ENCODE results near the gene SPAG6. TPM values are rescaled to one million over a fixed set of nuclear protein-coding genes. Genes with fewer than 3 reads are reported as not detected.

SPAG6 gene
- total and polyA plus RNA-seq, 9 of the 15 experiments (the other 6 are each of a cell fraction or from before 2014, with no cell fraction given), result 3.5 to 23.1 (median 11.8) TPM

DNA sequence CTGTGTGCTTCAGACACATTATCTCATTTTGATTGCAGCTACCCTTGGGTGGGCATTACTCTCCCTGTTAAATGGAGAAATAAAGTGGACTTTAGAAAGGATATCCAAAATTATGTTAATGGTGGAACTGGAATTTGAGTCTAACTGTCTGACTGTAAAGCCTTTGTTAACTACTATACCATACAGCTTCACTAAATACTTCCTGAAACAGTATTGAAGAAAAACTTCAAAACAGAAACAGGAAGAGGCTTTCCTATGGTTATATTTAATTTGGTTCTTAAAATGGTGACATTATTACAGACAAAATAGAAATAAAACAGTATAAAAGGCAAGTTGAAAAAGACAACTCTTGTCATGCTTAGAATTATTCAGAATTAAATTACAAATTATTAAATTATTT lies 25.0 kb downstream of the SPAG6 start:
- no peak overlapping the region for H3K4me2 ChIP-seq (ENCODE audit: insufficient read depth, low read length)
- peaks cover 4 to 25% of the 10 kb centered on the region in 2 experiments for H3K4me1 ChIP-seq (replicated peaks in 1 of 2; ENCODE audit: control insufficient read depth in 2 of 2, insufficient read depth in 2 of 2, low read length in 2 of 2)
- no peaks in the 10 kb centered on the region for H3K9me3 ChIP-seq (replicated peaks; ENCODE audit: control insufficient read depth, insufficient read depth, low read depth, low read length)
- no peak overlapping the region for H3K9ac ChIP-seq (ENCODE audit: insufficient read depth in 1 of 2, low read depth in 2 of 2, low read length in 2 of 2)
- H3K4me3 ChIP-seq, result no peak overlapping the region
- H3K27me3 ChIP-seq (ENCODE audit: control insufficient read depth in 2 of 2, insufficient read depth in 2 of 2, low read length in 2 of 2), result no peaks in the 10 kb centered on the region
- in situ Hi-C loops (cut with MboI), result no loop called here
- no TSS peak for BruUV-seq (replicated peaks)
- no peak for TF ChIP-seq NFATC3 (IDR thresholded peaks at IDR 0.05)
- 0 out of 2 replicates have a peak, but pooled peaks have one; percentile 31 for TF ChIP-seq ELF1 (tag; IDR thresholded peaks at IDR 0.05)
- TF ChIP-seq, protein P1, sequence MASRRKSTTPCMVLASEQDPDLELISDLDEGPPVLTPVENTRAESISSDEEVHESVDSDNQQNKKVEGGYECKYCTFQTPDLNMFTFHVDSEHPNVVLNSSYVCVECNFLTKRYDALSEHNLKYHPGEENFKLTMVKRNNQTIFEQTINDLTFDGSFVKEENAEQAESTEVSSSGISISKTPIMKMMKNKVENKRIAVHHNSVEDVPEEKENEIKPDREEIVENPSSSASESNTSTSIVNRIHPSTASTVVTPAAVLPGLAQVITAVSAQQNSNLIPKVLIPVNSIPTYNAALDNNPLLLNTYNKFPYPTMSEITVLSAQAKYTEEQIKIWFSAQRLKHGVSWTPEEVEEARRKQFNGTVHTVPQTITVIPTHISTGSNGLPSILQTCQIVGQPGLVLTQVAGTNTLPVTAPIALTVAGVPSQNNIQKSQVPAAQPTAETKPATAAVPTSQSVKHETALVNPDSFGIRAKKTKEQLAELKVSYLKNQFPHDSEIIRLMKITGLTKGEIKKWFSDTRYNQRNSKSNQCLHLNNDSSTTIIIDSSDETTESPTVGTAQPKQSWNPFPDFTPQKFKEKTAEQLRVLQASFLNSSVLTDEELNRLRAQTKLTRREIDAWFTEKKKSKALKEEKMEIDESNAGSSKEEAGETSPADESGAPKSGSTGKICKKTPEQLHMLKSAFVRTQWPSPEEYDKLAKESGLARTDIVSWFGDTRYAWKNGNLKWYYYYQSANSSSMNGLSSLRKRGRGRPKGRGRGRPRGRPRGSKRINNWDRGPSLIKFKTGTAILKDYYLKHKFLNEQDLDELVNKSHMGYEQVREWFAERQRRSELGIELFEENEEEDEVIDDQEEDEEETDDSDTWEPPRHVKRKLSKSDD (conservative IDR thresholded peaks at IDR 0.05; ENCODE audit: low read length), result no peak
- no peak for TF ChIP-seq ZNF445 (CRISPR knock-in tag; IDR thresholded peaks at IDR 0.05; ENCODE audit: low read depth)
- POLR2A ChIA-PET, result interaction anchor here (0.5 to 1.5 kb wide), 3 partner anchors 9 to 709 kb away, joined by 3 to 6 read pairs (median 4); no protein-coding TSS in a partner anchor
- ATAC-seq (no peak), DNase-seq (ENCODE audit: extremely low read depth in 1 of 4, low spot score in 3 of 4) (no peak), FAIRE-seq (no peak)
- 0 out of 3 replicates have a peak overlapping the region, but pooled peaks have one; percentile 12 for H3K27ac ChIP-seq (ENCODE audit: extremely low read depth, low read depth, low read length)
- no peaks in the 10 kb centered on the region for H3K79me2 ChIP-seq (ENCODE audit: control insufficient read depth, insufficient read depth, low read length)
- intact Hi-C loops (cut with micrococcal nuclease), result no loop called here
- CTCF ChIA-PET (ENCODE audit: low intra/inter-chr PET ratio), result no interaction called here
- no peaks in the 10 kb centered on the region for H3K36me3 ChIP-seq (ENCODE audit: control insufficient read depth, insufficient read depth, low read length)
- no peaks in the 10 kb centered on the region for H4K20me1 ChIP-seq (replicated peaks; ENCODE audit: control insufficient read depth, insufficient read depth, low read length)
- H3K9me1 ChIP-seq (ENCODE audit: control insufficient read depth, insufficient read depth, low read length), result no peaks in the 10 kb centered on the region
- peak overlapping the region; percentile 61 for H2AFZ ChIP-seq (ENCODE audit: low read depth, low read length)
